Gastroesophageal sphincter (tissue), 3 donors: ENCODE results near the gene BTG1.

Experiments used
- POLR2A ChIP-seq, 2 donors: fragments of 450-650 bp; IDR thresholded peaks; one replicate each; pipeline ENCODE4 v1.6.1; 2017; ENCODE audit warnings: antibody characterized with exemption in 2 of 2, mild to moderate bottlenecking in 2 of 2, moderate library complexity in 1 of 2
- TF ChIP-seq, protein P1 (sequence below), 4 experiments: fragments of 200-600 bp in 2 of 4; fragments of 450-650 bp in 2 of 4; sonication (generic) in 1 of 4; IDR thresholded peaks; one replicate each; pipeline ENCODE4 v1.5.1; 2017 to 2019; ENCODE audit warnings: antibody characterized with exemption in 4 of 4, mild to moderate bottlenecking in 2 of 4, moderate library complexity in 2 of 4

- no peak for TF ChIP-seq POLR2A (IDR thresholded peaks at IDR 0.05)
- TF ChIP-seq, protein P1, sequence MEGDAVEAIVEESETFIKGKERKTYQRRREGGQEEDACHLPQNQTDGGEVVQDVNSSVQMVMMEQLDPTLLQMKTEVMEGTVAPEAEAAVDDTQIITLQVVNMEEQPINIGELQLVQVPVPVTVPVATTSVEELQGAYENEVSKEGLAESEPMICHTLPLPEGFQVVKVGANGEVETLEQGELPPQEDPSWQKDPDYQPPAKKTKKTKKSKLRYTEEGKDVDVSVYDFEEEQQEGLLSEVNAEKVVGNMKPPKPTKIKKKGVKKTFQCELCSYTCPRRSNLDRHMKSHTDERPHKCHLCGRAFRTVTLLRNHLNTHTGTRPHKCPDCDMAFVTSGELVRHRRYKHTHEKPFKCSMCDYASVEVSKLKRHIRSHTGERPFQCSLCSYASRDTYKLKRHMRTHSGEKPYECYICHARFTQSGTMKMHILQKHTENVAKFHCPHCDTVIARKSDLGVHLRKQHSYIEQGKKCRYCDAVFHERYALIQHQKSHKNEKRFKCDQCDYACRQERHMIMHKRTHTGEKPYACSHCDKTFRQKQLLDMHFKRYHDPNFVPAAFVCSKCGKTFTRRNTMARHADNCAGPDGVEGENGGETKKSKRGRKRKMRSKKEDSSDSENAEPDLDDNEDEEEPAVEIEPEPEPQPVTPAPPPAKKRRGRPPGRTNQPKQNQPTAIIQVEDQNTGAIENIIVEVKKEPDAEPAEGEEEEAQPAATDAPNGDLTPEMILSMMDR (IDR thresholded peaks at IDR 0.05): no peak
Observed at GRCh38 chr12:92141591-92142121, 4.0 kb downstream of the BTG1 start.
